DND-41 (cell line): ENCODE results near the gene SLC39A11.

ENCODE experiments used
- ATAC-seq: fragments of 200-7000 bp; cut with Tn5 transposase; 3 replicates; pipeline ENCODE4 v1.9.1; 2021; ENCODE audit warnings: low read depth; ENCODE audit not compliant: insufficient read depth
- DNase-seq: peaks from one replicate; pipeline ENCODE4 v3.0.0-alpha.2; 2020
- H2AFZ ChIP-seq: 2 replicates; pipeline ENCODE4 v1.6.0; 2012; ENCODE audit warnings: low read depth, low read length
- H3K27ac ChIP-seq: 2 replicates; pipeline ENCODE4 v1.5.1; 2012; ENCODE audit warnings: low read length, inconsistent platforms
- H3K27me3 ChIP-seq: fragments of 200-600 bp; sonication (generic); 2 replicates; pipeline ENCODE4 v1.6.0; 2012; ENCODE audit warnings: low read length, mild to moderate bottlenecking, inconsistent platforms; ENCODE audit not compliant: insufficient read depth, poor library complexity
- H3K36me3 ChIP-seq: 2 replicates; pipeline ENCODE4 v1.5.1; 2012; ENCODE audit warnings: low read length, inconsistent platforms; ENCODE audit not compliant: insufficient read depth
- H3K4me1 ChIP-seq: 2 replicates; pipeline ENCODE4 v1.5.1; 2012; ENCODE audit warnings: mild to moderate bottlenecking, low read length; ENCODE audit not compliant: insufficient read depth
- H3K4me2 ChIP-seq: 2 replicates; pipeline ENCODE4 v1.6.0; 2012; ENCODE audit warnings: mild to moderate bottlenecking, moderate library complexity, low read length, inconsistent platforms; ENCODE audit not compliant: insufficient read depth
- H3K4me3 ChIP-seq, 2 experiments: fragments of 200-600 bp in 1 of 2; shearing (Covaris generic) in 1 of 2; 2 replicates each; pipeline ENCODE4 v1.5.1; 2012 to 2016; ENCODE audit warnings: inconsistent platforms in 2 of 2, low read length in 2 of 2, mild to moderate bottlenecking in 2 of 2, low read depth in 1 of 2, moderate library complexity in 1 of 2
- H3K79me2 ChIP-seq: 2 replicates; pipeline ENCODE4 v1.6.0; 2012; ENCODE audit warnings: low read length, inconsistent platforms; ENCODE audit not compliant: insufficient read depth
- H3K9ac ChIP-seq: 2 replicates; pipeline ENCODE4 v1.6.0; 2012; ENCODE audit warnings: low read depth, mild to moderate bottlenecking, inconsistent platforms, low read length, moderate library complexity
- H3K9me3 ChIP-seq: 2 replicates; pipeline ENCODE4 v1.5.1; 2012; ENCODE audit warnings: low read length, moderate library complexity, mild to moderate bottlenecking, inconsistent platforms; ENCODE audit not compliant: insufficient read depth, severe bottlenecking
- H4K20me1 ChIP-seq: 2 replicates; pipeline ENCODE4 v1.6.0; 2012; ENCODE audit warnings: low read length; ENCODE audit not compliant: insufficient read depth
- EZH2 ChIP-seq: IDR thresholded peaks from 3 replicates; pipeline ENCODE4 v1.6.1; 2012; ENCODE audit warnings: borderline replicate concordance, low read depth, mild to moderate bottlenecking, moderate library complexity, low read length, inconsistent platforms; ENCODE audit not compliant: severe bottlenecking
- TF ChIP-seq, protein P1 (sequence below): IDR thresholded peaks from 2 replicates; pipeline ENCODE4 v1.5.1; 2012; ENCODE audit warnings: borderline replicate concordance, low read length, moderate library complexity, mild to moderate bottlenecking; ENCODE audit not compliant: poor library complexity, severe bottlenecking; ENCODE audit errors: extremely low read depth

SLC39A11 gene

GRCh38 chr17:73103641-73104335 lies 11.3 kb upstream of the SLC39A11 start:
- Histone ChIP-seq H3K79me2 (no peaks in the 10 kb centered on the region), H3K4me3 (no peak overlapping the region), H4K20me1 (no peaks in the 10 kb centered on the region; the same call in 1 of the 2 replicates), H3K36me3 (no peaks in the 10 kb centered on the region), H3K4me1 (no peaks in the 10 kb centered on the region), H3K9me3 (no peaks in the 10 kb centered on the region), H3K4me2 (no peak overlapping the region), H3K27ac (no peak overlapping the region), H3K9ac (no peak overlapping the region), H3K27me3 (no peaks in the 10 kb centered on the region), H2AFZ (no peak overlapping the region)
- ATAC-seq (no peak), DNase-seq (no peak)
- no peak for TF ChIP-seq EZH2
- TF ChIP-seq, protein P1, sequence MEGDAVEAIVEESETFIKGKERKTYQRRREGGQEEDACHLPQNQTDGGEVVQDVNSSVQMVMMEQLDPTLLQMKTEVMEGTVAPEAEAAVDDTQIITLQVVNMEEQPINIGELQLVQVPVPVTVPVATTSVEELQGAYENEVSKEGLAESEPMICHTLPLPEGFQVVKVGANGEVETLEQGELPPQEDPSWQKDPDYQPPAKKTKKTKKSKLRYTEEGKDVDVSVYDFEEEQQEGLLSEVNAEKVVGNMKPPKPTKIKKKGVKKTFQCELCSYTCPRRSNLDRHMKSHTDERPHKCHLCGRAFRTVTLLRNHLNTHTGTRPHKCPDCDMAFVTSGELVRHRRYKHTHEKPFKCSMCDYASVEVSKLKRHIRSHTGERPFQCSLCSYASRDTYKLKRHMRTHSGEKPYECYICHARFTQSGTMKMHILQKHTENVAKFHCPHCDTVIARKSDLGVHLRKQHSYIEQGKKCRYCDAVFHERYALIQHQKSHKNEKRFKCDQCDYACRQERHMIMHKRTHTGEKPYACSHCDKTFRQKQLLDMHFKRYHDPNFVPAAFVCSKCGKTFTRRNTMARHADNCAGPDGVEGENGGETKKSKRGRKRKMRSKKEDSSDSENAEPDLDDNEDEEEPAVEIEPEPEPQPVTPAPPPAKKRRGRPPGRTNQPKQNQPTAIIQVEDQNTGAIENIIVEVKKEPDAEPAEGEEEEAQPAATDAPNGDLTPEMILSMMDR, result no peak

- no peaks in the 10 kb centered on the region; the same call in 1 of the 2 replicates for H4K20me1 ChIP-seq
- no peaks in the 10 kb centered on the region for H3K79me2 ChIP-seq
- H3K4me1 ChIP-seq, result no peaks in the 10 kb centered on the region
- H3K9me3 ChIP-seq, result no peaks in the 10 kb centered on the region
- no peak overlapping the region for H3K4me2 ChIP-seq
- TF ChIP-seq, protein P1, result no peak
- TF ChIP-seq EZH2, result no peak
- H3K36me3 ChIP-seq, result no peaks in the 10 kb centered on the region
- no peak overlapping the region for H3K9ac ChIP-seq
- H3K27me3 ChIP-seq, result no peaks in the 10 kb centered on the region
- H2AFZ ChIP-seq, result no peak overlapping the region
- no peak overlapping the region for H3K4me3 ChIP-seq
- DNase-seq (no peak), ATAC-seq (no peak)
- no peak overlapping the region for H3K27ac ChIP-seq
Measured at GRCh38 chr17:73101031-73101430, 8.5 kb upstream of the SLC39A11 start.

- Histone ChIP-seq H3K27ac (no peak overlapping the region), H4K20me1 (no peaks in the 10 kb centered on the region; the same call in 1 of the 2 replicates), H3K4me2 (no peak overlapping the region), H3K27me3 (no peaks in the 10 kb centered on the region), H3K36me3 (no peaks in the 10 kb centered on the region), H3K9me3 (no peaks in the 10 kb centered on the region), H3K4me1 (no peaks in the 10 kb centered on the region), H2AFZ (no peak overlapping the region), H3K4me3 (no peak overlapping the region), H3K79me2 (no peaks in the 10 kb centered on the region), H3K9ac (no peak overlapping the region)
- no peak for DNase-seq
- ATAC-seq, result no peak
- TF ChIP-seq EZH2, result no peak
- TF ChIP-seq, protein P1, result no peak
Measured at GRCh38 chr17:73100363-73100762, 7.9 kb upstream of the SLC39A11 start.
